ENCODE data around the gene SMARCB1.

DNA sequence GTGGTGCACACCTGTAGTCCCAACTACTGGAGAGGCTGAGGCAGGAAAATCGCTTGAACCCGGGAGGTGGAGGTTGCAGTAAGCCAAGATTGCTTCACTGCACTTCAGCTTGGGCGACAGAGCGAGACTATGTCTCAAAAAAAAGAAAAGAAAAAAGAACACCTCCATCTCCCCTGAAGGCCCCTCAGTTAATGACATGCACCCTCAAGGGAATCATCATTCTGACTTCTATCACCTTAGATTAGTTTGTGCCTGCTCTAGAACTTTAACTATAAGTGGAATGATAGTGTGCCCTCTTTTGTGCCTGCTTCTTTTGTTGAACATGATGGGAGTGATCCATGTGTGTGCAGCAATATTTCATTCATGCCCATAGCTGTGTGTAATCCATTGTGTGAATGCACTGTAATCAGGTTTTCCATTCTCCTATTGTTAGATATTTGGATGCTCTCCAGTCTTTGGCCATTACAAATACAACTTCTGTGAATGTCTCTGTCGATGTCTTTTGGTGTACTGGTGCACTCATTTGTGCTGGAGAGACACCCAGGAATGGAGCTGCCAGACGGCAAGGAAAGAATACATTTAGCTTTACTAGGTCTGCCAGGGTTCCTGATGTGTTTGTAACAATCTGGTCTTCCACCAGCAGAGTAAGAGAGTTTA is 31.7 kb upstream of the SMARCB1 start:
- TF ChIP-seq, protein P1, sequence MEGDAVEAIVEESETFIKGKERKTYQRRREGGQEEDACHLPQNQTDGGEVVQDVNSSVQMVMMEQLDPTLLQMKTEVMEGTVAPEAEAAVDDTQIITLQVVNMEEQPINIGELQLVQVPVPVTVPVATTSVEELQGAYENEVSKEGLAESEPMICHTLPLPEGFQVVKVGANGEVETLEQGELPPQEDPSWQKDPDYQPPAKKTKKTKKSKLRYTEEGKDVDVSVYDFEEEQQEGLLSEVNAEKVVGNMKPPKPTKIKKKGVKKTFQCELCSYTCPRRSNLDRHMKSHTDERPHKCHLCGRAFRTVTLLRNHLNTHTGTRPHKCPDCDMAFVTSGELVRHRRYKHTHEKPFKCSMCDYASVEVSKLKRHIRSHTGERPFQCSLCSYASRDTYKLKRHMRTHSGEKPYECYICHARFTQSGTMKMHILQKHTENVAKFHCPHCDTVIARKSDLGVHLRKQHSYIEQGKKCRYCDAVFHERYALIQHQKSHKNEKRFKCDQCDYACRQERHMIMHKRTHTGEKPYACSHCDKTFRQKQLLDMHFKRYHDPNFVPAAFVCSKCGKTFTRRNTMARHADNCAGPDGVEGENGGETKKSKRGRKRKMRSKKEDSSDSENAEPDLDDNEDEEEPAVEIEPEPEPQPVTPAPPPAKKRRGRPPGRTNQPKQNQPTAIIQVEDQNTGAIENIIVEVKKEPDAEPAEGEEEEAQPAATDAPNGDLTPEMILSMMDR (IDR thresholded peaks at IDR 0.05): no peak
- TF ChIP-seq POLR2A (IDR thresholded peaks at IDR 0.05): no peak
